ENCODE measurements around the gene PLEKHG4.
A peak's percentile ranks its signal among the peaks of the same experiment; 100 is the strongest.

Gene PLEKHG4

DNA sequence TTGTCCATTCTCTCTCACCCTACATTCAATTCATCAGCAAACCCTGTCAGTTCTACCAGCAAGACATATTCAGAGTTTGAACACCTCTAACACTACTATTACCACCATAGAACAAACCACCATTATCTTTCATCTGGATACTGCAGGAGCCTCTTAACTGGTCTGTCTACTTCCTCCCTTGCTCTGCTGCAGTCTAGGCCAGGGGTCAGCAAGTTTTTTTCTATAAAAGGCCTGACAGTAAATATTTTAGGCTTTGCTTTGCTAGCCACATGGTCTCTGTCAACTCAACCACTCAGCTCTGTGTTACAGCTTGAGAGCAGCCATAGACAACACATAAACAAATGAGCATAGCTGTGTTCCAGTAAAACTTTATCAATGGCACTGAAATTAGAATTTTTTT is 33.4 kb downstream of the PLEKHG4 start:
- peaks cover 3% of the 10 kb centered on the region for H3K4me1 ChIP-seq (ENCODE audit: control insufficient read depth, insufficient read depth, low read length)
- no peak overlapping the region for H3K4me3 ChIP-seq (ENCODE audit: low read length in 2 of 2)
- H3K9ac ChIP-seq (ENCODE audit: low read length in 2 of 2) = no peak overlapping the region
- no peak overlapping the region for H3K27ac ChIP-seq (ENCODE audit: low read length)
- H3K36me3 ChIP-seq (ENCODE audit: control insufficient read depth in 2 of 2, insufficient read depth in 2 of 2, low read length in 2 of 2) = no peaks in the 10 kb centered on the region
- peaks cover 0 to 5% of the 10 kb centered on the region in 2 donors for H3K27me3 ChIP-seq (ENCODE audit: control insufficient read depth in 1 of 2, insufficient read depth in 2 of 2, low read length in 2 of 2)
- H3K9me3 ChIP-seq (ENCODE audit: control insufficient read depth in 2 of 2, low read length in 2 of 2) = no peaks in the 10 kb centered on the region

DNA sequence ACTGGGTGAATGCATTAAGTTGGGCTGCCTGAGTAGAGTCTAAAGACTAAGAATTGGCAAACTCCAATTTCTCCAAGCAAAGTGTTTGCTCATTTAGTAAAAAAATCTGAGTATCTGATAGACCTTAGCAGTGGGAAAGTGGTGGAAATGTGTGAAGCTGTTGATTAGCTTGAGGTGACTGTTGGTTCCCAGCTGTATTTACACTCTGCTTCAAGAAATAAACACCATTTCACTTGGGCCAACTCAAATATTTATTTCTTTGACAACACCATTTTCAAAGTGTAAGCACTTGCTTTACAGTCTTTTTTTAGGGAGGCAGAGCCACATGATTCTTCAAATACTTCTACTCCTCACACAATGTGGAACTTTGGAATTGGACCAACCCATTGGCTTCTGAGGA is 38.5 kb downstream of the PLEKHG4 start:
- Histone ChIP-seq H3K27me3 (ENCODE audit: control insufficient read depth in 1 of 2, insufficient read depth in 2 of 2, low read length in 2 of 2) (peaks cover 0 to 5% of the 10 kb centered on the region in 2 donors), H3K9me3 (ENCODE audit: control insufficient read depth in 2 of 2, low read length in 2 of 2) (no peaks in the 10 kb centered on the region), H3K4me1 (ENCODE audit: control insufficient read depth, insufficient read depth, low read length) (no peaks in the 10 kb centered on the region), H3K36me3 (ENCODE audit: control insufficient read depth in 2 of 2, insufficient read depth in 2 of 2, low read length in 2 of 2) (no peaks in the 10 kb centered on the region), H3K27ac (ENCODE audit: low read length) (no peak overlapping the region), H3K4me3 (ENCODE audit: low read length in 2 of 2) (no peak overlapping the region), H3K9ac (ENCODE audit: low read length in 2 of 2) (no peak overlapping the region)

DNA sequence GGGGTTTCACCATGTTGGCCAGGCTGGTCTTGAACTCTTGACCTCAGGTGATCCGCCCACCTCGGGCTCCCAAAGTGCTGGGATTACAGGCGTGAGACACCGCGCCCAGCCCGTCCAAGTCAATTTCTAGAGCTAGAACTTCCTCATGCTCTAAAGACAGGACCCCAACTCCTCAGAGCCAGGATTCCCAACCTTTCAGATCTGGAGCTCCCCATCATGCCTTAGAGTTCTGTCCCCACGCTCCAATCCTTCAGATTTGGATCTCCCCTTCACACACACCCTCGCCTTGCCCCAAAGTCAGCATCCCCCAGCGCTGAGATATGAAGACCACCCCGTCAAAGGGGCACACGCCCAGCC is 46.8 kb downstream of the PLEKHG4 start:
- peaks cover 15 to 17% of the 10 kb centered on the region in 2 donors for H3K27me3 ChIP-seq (ENCODE audit: control insufficient read depth in 1 of 2, insufficient read depth in 2 of 2, low read length in 2 of 2)
- H3K27ac ChIP-seq (ENCODE audit: low read length) = no peak overlapping the region
- H3K9ac ChIP-seq (ENCODE audit: low read length in 2 of 2) = peak overlapping the region in 1 of 2 donors; percentile 42
- H3K9me3 ChIP-seq (ENCODE audit: control insufficient read depth in 2 of 2, low read length in 2 of 2) = no peaks in the 10 kb centered on the region
- H3K4me1 ChIP-seq (ENCODE audit: control insufficient read depth, insufficient read depth, low read length) = peaks cover 5% of the 10 kb centered on the region
- no peaks in the 10 kb centered on the region for H3K36me3 ChIP-seq (ENCODE audit: control insufficient read depth in 2 of 2, insufficient read depth in 2 of 2, low read length in 2 of 2)
- peak overlapping the region; percentile 25 to 69 for H3K4me3 ChIP-seq (ENCODE audit: low read length in 2 of 2)

DNA sequence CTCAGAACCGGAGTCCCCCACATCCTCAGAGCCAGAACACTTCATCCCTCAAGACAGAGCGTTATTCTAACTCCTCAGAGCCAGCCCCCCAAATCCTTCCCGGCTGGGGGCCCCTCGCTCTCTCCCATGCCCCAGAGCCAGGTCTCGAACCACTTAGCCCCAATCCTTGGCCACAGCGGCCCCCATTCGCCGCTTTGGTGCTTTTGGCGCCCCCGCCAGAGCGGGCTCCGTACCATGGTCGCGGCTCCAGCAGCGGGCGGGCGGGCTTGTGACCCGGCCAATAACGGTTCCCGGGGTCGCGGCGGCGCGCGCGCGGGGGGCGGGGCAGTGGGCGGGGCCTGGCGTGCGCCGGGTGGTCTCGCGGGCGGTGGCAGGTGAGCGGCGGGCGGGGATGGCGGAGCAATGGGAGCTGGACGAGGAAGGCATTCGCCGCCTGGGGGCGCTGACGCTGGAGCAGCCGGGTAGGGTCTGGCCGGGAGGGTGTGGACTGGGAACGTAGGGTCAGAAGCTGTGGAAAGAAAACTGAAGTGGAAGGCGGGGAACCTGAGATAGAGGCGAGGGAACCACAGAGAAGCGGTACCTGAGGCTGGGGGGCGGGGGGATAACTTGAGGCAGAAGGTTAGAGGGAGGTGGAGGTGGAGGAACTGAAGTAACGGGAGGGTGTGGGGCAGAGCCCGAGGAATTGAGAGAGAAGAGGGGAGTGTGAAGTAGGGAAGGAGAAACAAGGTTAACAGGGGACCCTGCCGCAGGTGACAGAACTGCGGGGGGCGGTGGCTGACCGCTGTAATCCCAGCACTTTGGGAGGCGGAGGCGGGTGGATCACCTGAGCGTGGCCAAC is 47.4 kb downstream of the PLEKHG4 start, which contains the start of the genes KCTD19 and LRRC36:
TSS of gene KCTD19 (minus strand) at position 270 of the 838 bp plus-strand sequence. CDS start at position 236, 34 bp downstream.
TSS of gene LRRC36 (plus strand) at position 344 of the 838 bp plus-strand sequence. CDS start at position 392, 48 bp downstream.
- no peaks in the 10 kb centered on the region for H3K9me3 ChIP-seq (ENCODE audit: control insufficient read depth in 2 of 2, low read length in 2 of 2)
- peaks cover 5% of the 10 kb centered on the region for H3K4me1 ChIP-seq (ENCODE audit: control insufficient read depth, insufficient read depth, low read length)
- no peak within 1 kb of the TSS for H3K27ac ChIP-seq (ENCODE audit: low read length)
- peaks cover 15 to 17% of the 10 kb centered on the region in 2 donors for H3K27me3 ChIP-seq (ENCODE audit: control insufficient read depth in 1 of 2, insufficient read depth in 2 of 2, low read length in 2 of 2)
- H3K4me3 ChIP-seq (ENCODE audit: low read length in 2 of 2) = peak within 1 kb of the TSS; percentile 25 to 69
- H3K36me3 ChIP-seq (ENCODE audit: control insufficient read depth in 2 of 2, insufficient read depth in 2 of 2, low read length in 2 of 2) = no peaks in the 10 kb centered on the region
- H3K9ac ChIP-seq (ENCODE audit: low read length in 2 of 2) = peak within 1 kb of the TSS in 1 of 2 donors; percentile 42

DNA sequence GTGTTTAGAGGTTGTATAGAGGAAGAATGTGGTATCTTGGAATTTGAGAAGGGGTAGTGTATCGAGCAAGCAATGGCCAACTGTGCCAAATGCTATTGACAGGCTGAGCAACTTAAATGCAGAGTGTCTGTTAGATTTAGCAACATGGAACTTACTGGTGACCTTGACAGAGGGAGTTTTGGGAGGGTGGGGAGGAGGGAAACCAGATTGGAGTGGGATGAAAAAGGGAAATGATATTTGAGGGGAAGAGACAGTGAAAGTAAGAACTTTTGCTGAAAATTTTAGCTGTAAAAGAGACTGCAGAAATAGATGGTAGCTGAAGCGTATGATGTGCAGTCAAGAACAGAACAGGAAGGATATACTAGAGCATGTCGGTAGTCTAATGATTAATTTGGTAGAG is 48.4 kb downstream of the PLEKHG4 start:
- no peaks in the 10 kb centered on the region for H3K9me3 ChIP-seq (ENCODE audit: control insufficient read depth in 2 of 2, low read length in 2 of 2)
- H3K4me3 ChIP-seq (ENCODE audit: low read length in 2 of 2) = no peak overlapping the region
- H3K27ac ChIP-seq (ENCODE audit: low read length) = no peak overlapping the region
- H3K36me3 ChIP-seq (ENCODE audit: control insufficient read depth in 2 of 2, insufficient read depth in 2 of 2, low read length in 2 of 2) = no peaks in the 10 kb centered on the region
- H3K9ac ChIP-seq (ENCODE audit: low read length in 2 of 2) = no peak overlapping the region
- H3K27me3 ChIP-seq (ENCODE audit: control insufficient read depth in 1 of 2, insufficient read depth in 2 of 2, low read length in 2 of 2) = peaks cover 15 to 17% of the 10 kb centered on the region in 2 donors
- peaks cover 5% of the 10 kb centered on the region for H3K4me1 ChIP-seq (ENCODE audit: control insufficient read depth, insufficient read depth, low read length)

DNA sequence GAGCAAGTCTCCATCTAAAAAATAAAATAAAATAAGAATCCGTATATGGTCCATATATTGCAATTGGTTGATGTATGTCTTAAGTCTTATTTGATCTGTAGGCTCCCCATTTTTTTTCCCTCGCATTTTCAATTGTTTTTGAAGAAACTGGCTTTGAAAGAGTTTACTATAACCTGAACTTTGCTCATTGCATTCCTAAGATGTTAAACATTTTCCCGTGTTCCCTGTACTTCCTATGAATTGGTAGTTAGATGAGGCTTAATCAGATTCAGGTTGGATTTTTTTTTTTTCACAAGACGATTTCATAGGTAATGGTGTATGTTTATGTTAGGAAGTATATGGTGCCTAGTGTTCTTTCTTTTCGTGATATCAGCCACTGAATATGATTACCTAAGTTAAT is 50.6 kb downstream of the PLEKHG4 start:
- Histone ChIP-seq H3K27me3 (ENCODE audit: control insufficient read depth in 1 of 2, insufficient read depth in 2 of 2, low read length in 2 of 2) (peaks cover 7 to 14% of the 10 kb centered on the region in 2 donors), H3K36me3 (ENCODE audit: control insufficient read depth in 2 of 2, insufficient read depth in 2 of 2, low read length in 2 of 2) (no peaks in the 10 kb centered on the region), H3K27ac (ENCODE audit: low read length) (no peak overlapping the region), H3K4me1 (ENCODE audit: control insufficient read depth, insufficient read depth, low read length) (peaks cover 5% of the 10 kb centered on the region), H3K4me3 (ENCODE audit: low read length in 2 of 2) (no peak overlapping the region), H3K9ac (ENCODE audit: low read length in 2 of 2) (no peak overlapping the region), H3K9me3 (ENCODE audit: control insufficient read depth in 2 of 2, low read length in 2 of 2) (no peaks in the 10 kb centered on the region)

DNA sequence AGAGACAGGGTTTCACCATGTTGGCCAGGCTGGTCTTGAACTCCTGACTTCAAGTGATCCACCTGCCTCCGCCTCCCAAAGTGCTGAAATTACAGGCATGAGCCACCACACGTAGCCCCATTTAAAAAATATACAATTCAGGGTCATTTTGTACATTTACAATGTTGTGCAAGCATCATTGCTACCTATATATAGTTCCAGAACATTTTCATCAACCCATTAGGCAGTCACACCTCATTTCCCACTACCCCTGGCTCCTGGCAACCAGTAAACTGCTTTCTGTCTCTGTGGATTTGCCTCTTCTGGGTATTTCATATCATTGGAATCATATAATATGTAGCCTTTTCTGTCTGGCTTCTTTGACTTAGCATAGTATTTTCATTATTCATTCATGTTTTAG is 54.0 kb downstream of the PLEKHG4 start:
- no peak overlapping the region for H3K4me3 ChIP-seq (ENCODE audit: low read length in 2 of 2)
- no peaks in the 10 kb centered on the region for H3K27me3 ChIP-seq (ENCODE audit: control insufficient read depth in 1 of 2, insufficient read depth in 2 of 2, low read length in 2 of 2)
- H3K4me1 ChIP-seq (ENCODE audit: control insufficient read depth, insufficient read depth, low read length) = no peaks in the 10 kb centered on the region
- no peaks in the 10 kb centered on the region for H3K36me3 ChIP-seq (ENCODE audit: control insufficient read depth in 2 of 2, insufficient read depth in 2 of 2, low read length in 2 of 2)
- no peaks in the 10 kb centered on the region for H3K9me3 ChIP-seq (ENCODE audit: control insufficient read depth in 2 of 2, low read length in 2 of 2)
- H3K9ac ChIP-seq (ENCODE audit: low read length in 2 of 2) = no peak overlapping the region
- H3K27ac ChIP-seq (ENCODE audit: low read length) = no peak overlapping the region

DNA sequence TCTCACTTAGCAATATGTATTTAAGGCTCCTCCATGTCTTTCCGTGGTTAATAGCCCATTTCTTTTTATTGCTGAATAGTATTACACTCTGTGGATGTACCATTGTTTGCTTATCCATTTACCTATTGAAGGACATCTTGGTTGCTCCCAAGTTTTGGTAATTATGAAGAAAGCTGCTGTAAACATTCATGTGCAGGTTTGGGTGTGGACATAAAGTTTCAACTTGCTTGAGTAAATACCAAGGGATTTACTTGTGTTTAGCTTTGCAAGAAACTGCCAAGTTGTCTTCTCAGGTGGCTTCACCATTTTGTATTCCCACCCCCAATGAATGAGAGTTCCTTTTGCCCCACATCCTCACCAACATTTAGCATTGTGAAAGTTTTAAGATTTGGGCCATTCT is 56.8 kb downstream of the PLEKHG4 start:
- Histone ChIP-seq H3K27me3 (ENCODE audit: control insufficient read depth in 1 of 2, insufficient read depth in 2 of 2, low read length in 2 of 2) (no peaks in the 10 kb centered on the region), H3K27ac (ENCODE audit: low read length) (no peak overlapping the region), H3K4me3 (ENCODE audit: low read length in 2 of 2) (no peak overlapping the region), H3K36me3 (ENCODE audit: control insufficient read depth in 2 of 2, insufficient read depth in 2 of 2, low read length in 2 of 2) (no peaks in the 10 kb centered on the region), H3K9ac (ENCODE audit: low read length in 2 of 2) (no peak overlapping the region), H3K9me3 (ENCODE audit: control insufficient read depth in 2 of 2, low read length in 2 of 2) (no peaks in the 10 kb centered on the region), H3K4me1 (ENCODE audit: control insufficient read depth, insufficient read depth, low read length) (no peaks in the 10 kb centered on the region)

DNA sequence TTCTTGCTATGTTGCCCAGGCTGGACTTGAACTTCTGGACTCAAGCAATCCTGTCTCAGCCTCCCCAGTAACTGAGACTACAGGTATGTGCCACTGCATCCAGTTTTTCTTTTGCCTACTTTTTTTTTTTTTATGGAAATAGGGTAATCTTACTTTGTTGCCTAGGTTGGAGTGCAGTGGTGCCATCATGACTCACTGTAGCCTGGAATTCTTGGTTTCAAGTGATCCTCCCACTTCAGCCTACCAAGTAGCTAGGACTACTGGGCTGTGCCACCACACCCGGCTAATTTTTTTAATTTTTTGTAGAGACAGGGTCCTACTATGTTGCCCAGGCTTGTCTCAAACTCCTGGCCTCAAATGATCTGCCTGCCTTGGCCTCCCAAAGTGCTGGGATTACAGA is 57.3 kb downstream of the PLEKHG4 start:
- Histone ChIP-seq H3K27me3 (ENCODE audit: control insufficient read depth in 1 of 2, insufficient read depth in 2 of 2, low read length in 2 of 2) (no peaks in the 10 kb centered on the region), H3K4me3 (ENCODE audit: low read length in 2 of 2) (no peak overlapping the region), H3K9ac (ENCODE audit: low read length in 2 of 2) (no peak overlapping the region), H3K9me3 (ENCODE audit: control insufficient read depth in 2 of 2, low read length in 2 of 2) (no peaks in the 10 kb centered on the region), H3K4me1 (ENCODE audit: control insufficient read depth, insufficient read depth, low read length) (no peaks in the 10 kb centered on the region), H3K36me3 (ENCODE audit: control insufficient read depth in 2 of 2, insufficient read depth in 2 of 2, low read length in 2 of 2) (no peaks in the 10 kb centered on the region), H3K27ac (ENCODE audit: low read length) (no peak overlapping the region)
